SIG-M5 treated with dmso at 0.1 percent for 504 hours (cell line): ENCODE data around the gene FBXL4.

Source experiments
- DNase-seq: peaks from one replicate; lab custom pipeline; 2025; ENCODE audit not compliant: unreplicated experiment; lab: John Stamatoyannopoulos, UW

The FBXL4 gene

GRCh38 chr6:98887650-98888049 is 60.1 kb downstream of the FBXL4 start:
- no peak for DNase-seq

GRCh38 chr6:98885330-98885729 is 62.4 kb downstream of the FBXL4 start:
- no peak for DNase-seq

- no peak for DNase-seq
Measured at GRCh38 chr6:98880486-98880885, 67.3 kb downstream of the FBXL4 start.

GRCh38 chr6:98877250-98877649 is 70.5 kb downstream of the FBXL4 start:
- no peak for DNase-seq

GRCh38 chr6:98875375-98875774 is 72.4 kb downstream of the FBXL4 start:
- DNase-seq = no peak

- no peak for DNase-seq
Measured at GRCh38 chr6:98871821-98872220, 75.9 kb downstream of the FBXL4 start.

GRCh38 chr6:98871057-98871456 is 76.7 kb downstream of the FBXL4 start:
- no peak for DNase-seq

- DNase-seq = no peak
Measured at GRCh38 chr6:98864497-98864896, 83.2 kb downstream of the FBXL4 start.

GRCh38 chr6:98848539-98849242 is 99.1 kb downstream of the FBXL4 start:
- DNase-seq = no peak

GRCh38 chr6:98847779-98848538 is 99.8 kb downstream of the FBXL4 start:
- DNase-seq = no peak

- no peak for DNase-seq
Measured at GRCh38 chr6:98847416-98847778, 100.3 kb downstream of the FBXL4 start.

GRCh38 chr6:98846021-98846380 is 101.7 kb downstream of the FBXL4 start:
- DNase-seq = no peak

GRCh38 chr6:98845211-98846020 is 102.3 kb downstream of the FBXL4 start:
- DNase-seq = peak; percentile 60

- no peak for DNase-seq
Measured at GRCh38 chr6:98844244-98845210, 103.2 kb downstream of the FBXL4 start.

- DNase-seq = no peak
Measured at GRCh38 chr6:98843271-98844243, 104.2 kb downstream of the FBXL4 start.

- DNase-seq = no peak
Measured at GRCh38 chr6:98842342-98843180, 105.2 kb downstream of the FBXL4 start.

GRCh38 chr6:98841621-98842341 is 106.0 kb downstream of the FBXL4 start:
- DNase-seq = no peak

- no peak for DNase-seq
Measured at GRCh38 chr6:98840996-98841513, 106.7 kb downstream of the FBXL4 start.
